Effector CD4-positive, alpha-beta T cell (primary cell): ENCODE measurements around the gene RNF225. TPM values are rescaled to one million over a fixed set of nuclear protein-coding genes. Genes with fewer than 3 reads are reported as not detected.
"Not testable (repeated sequence)": the region's sequence is repeated elsewhere in the genome, so short reads cannot be mapped to it uniquely, and the experiment has no call there.

ENCODE experiments used
- DNase-seq: peaks from one replicate; pipeline ENCODE4 v3.0.0-alpha.2; 2020
- total RNA-seq: gene quantifications from one replicate; lab custom pipeline; 2026; lab: John Stamatoyannopoulos, UW

Gene RNF225
- not detected for total RNA-seq

DNA sequence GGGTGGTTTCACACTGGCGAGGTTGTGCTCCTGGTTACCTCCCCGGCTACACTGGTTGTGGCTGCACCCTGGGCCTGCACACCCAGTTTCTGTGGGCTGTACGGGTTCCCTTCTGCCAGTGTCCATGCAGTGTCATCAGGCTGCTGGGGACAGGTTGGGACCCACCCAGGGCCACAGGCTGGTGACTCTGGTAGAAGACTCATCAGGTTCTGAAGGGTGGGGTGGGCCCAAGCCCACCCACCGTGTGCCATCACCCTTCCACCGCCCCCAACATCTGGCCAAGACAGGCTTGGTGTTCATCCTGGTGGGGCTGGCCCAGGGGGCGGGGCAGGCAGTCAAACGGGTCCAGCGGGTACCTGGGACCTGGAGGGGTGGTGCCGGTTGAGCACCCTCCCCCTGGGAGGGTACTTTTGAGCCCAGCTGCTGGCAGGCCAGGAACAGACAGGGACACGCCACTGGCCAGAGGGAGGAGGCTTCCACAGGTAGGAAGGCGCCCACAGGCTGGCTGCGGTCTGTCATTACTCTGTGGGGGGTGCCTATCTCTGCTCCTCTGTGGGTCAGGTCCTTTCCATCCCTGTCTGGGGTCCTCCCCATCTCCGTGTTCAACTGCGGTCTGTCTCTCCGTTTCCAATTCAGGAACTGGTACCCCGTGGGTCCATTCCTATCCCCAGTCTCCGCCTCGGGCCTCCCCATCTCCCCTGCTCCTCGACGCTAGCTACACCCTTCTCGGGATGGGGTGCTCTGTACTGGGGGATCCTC lies at the start of gene RNF225:
RNF225 (plus strand) TSS at position 437 of the 759 bp plus-strand sequence. CDS start 434 bp downstream, outside the sequence.
- DNase-seq = no peak

DNA sequence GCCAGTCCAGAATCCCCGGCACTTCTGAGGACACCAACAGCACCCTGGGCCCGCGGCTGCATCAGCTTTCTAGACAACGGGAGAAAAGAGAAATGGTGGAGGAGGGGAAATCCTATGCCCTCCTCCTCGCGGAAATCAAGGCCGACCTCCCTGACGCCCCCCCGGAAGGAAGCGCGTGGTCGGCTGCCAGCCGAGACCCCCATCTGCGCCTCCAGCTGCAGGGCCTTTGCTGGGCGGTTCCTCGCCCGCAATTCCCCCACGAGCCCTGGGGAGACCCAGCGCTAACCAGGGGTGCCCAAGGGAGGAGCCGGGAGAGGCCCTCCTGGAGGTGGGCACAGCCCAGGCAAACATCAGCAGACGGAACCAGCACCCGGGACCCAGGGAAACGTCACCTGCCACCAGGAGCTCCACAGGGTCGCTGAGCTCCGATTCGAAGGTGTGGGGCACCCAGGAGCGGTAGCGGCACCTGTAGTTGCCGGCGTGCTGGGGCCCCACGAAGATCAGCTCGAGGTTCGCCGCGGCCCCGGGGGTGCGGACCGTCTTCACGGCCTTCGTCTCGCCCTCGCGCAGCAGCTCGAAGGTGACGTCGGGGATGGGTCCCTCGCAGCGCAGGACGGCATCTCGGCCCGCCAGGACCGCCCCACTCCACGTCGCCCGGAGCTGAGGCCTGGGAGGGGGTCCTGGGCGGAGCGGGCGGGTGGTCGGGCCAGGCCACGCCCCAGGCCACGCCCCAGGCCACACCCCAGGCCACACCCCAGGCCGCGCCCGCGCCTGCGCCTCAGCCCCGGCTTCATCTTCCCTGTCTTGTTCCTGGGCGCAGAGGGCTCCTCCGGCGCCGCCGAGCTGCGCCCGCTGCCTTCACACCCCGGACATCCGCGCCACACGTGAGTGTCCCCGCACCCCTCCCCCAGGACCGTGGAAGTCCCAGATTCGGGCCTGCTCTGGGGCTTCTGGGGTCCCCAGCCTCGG lies 48.2 kb upstream of the RNF225 start:
- peak; percentile 43 for DNase-seq

GRCh38 chr19:58348080-58348479 lies 47.4 kb upstream of the RNF225 start:
- DNase-seq = not testable (repeated sequence)

DNA sequence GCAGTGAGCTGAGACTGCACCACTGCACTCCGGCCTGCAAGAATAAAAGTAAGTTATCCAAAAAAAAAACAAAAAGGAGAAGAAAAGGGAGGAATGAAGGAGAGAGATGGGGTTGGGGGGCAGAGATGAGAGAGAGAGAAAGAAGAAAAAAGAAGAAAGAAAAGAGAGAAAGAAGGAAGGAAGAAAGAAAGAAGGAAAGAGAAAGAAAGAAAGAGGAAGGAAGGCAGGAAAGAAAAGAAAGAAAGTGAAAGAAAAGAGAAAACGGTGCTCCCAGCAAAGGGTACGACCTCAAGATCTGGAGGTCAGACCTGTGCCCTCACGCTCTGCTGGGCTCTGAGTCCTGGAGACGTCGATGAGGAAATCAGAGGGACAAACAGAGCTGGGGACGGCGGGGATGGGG lies 45.9 kb upstream of the RNF225 start:
- no peak for DNase-seq

DNA sequence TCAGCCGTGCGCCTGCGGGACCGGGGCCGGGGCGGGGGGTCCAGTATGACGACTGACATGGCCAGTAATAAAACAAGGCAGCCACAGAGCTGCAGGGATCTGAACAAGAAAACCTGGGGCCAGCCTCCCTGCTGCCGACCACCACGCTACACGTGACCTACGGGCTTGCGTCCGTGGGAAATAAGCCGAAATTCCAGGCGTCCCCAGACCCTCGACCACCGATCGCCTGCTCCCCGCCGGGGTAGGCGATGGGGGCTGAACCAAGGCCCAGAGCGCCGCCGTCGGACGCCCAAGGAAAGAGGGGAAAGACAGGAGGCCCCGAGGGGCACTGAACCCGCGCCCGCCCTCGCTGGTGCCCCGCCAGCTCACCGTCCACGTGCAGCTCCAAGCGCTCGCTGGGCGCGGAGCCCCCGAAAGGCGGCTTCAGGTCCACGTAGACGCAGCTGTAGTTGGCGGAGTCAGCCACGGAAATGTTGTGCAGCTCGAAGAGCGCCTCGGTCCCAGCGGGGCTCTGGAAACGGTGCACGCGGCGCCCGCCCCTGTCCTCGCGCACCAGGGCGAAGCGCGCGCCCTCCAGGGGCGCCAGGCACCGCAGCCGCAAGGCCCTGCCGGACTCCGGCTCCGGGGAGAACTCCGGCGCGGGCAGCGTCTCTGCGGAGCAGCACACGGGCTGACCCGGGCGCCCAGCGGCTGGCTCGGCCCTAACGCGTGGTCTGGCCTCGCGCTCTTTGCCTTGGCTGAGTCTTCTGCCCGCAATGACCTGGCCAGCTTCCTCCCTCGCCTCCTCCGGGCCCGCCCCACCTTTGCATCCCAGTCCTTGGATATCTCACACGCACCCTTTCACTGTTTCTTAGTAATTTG lies 45.2 kb upstream of the RNF225 start:
- no peak for DNase-seq

DNA sequence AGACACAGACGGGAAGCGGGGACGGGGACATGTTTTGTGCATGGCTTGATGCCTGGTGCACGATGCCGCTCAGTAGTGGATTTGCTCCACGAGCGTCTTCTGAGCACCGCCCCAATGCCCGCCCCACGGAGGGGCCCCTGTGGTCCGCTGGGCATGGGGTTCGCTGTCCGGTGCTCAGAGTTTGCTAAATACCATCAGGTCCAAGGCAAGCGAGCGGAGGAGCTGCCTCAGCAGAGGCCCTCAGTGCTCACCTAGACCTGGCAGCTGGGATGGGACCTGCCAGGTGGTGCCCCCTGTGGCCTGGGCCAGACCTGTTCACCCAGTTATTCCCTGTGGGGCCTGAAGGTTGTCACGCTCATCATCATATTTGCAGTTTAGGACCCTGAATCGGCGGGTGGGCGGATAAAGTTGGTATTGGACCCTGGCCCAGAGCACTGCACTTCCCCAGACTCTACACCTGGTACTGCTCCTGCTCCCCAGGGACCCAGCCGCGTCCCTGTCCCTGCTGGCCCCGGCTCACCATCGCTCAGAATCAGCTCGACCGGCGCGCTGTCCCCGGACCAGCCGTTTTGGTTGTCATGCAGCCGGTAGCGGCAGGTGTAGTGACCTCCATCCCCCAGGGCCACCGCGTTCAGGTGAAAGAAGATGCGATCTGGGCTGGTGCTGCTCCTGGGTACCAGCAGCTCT lies 44.4 kb upstream of the RNF225 start:
- DNase-seq = no peak

DNA sequence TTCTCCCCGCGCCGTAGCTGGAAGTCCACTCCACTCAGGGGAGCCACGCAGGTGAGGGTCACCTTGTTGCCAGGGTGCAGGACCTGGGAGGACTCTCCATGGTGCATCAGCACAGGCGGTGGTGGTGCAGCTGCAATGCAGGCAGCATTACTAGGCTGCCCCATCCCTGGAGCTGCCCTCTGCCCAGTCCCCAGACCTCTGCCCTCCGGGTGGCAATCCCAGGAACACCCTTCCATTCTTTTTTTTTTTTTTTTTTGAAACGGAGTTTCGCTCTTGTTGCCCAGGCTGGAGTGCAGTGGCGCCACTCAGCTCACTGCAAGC lies 43.9 kb upstream of the RNF225 start:
- DNase-seq = no peak

DNA sequence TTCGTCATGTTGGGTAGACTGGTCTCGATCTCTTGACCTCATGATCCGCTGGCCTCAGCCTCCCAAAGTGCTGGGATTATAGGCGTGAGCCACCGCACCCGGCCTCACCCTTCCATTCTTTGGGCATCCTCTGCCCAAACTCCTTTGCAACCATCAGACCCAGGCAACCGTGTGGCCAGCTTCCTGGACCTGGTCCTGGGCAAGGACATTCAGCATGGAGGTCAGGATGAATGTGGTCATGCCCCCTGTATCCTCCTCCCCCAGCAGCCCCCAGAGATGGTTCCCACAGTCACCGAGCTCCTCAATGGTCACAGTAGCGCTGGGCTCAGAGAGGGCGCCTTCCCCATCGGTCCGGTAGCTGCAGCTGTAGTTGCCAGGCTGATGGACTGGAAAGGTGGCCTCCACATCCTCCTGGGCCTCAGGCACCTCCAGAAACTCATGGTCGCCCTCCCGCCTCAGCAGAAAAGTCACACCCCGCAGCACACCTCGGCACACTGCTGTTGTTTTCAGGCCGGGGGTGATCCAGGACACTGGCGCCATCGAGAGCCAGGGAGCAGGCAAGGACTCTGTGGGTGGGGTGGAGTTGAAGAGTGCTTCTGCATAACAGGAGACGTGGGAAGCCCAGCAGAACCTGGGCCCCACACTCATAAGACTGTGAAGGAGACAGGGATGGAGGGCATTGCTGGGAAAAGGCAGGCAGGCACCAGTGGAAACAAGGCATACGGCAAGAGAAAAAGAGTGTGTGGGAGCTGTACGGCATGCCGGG lies 43.3 kb upstream of the RNF225 start:
- DNase-seq = no peak

DNA sequence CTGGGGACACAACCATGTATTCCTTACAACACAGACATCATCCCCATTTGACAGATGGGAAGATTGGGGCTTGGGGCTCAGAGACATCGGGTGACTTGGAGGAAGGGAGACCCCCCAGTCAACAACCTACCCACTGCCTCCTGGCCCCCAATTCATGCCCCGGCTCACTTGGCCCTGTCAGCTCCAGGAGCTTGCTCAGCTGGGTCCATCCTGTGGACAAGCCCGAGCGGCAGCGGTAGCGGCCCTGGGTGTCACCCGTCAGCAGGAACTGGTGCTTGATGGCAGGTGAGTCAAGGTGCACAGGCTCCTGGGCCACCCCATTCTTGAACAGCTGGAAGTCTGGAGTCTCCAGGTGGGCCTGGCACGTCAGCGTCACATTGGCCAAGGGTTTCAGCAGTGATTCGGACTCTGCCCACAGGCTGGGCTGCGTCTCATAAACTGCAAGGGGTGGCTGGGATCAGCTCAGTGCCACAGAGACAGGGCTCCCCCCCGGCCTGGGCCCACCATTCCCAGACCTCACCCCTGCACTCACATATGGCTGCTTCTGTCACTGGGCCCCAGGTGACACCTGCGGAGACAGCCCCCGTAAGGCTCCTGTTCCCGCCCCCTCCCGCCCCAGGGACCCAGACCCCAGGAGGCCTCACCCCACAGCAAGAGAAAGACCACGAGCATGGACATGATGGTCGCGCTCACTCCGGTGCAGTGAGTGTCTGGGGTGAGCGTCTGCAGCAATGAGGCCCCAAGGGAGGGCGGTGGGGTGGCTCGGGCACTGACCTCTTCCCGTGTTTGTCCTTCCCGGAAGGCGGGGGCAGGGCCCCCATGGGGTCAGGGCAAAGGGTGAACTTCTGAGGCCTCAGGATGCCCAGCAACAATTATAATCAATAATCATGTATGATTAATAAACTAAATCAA lies 42.4 kb upstream of the RNF225 start, which contains the start of gene A1BG:
A1BG (minus strand) TSS at position 733 of the 912 bp plus-strand sequence; CDS start at position 678, 55 bp downstream.
- DNase-seq = no peak

DNA sequence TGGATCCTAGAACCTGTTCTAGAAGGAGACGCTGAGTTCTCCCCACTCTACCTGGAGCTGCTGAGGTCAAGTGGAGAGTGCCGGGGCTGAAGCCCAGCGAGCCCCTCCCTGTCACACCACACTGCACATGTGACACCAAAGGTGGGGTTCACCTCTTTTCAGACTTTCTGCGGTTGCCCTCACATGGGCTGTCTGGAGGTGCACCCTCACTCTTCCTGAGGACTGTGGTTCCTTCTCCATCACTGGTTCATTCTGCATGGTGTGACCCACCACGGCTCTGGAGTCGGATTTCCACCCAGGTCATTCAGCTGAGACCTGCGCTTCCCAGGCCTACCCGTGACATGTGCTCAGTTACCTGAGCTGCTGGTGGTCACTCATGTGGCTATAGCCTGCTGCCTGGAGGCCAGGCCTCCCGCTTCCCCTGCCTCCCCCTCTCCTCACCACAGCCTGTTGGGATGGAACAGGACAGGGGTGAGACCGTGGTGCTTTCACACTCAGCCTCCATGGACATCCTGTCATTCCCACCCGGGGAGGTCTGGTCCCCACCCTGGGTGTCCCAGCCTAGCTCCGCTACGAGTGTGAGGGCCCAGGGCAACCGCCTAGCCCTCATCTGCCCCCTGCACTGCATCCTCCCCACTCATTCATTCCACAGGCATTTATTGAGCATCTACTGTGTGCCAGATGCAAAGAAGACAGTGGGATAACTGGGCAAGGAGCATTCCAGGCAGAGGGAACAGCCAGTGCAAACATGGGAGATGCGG lies 41.6 kb upstream of the RNF225 start:
- no peak for DNase-seq

- DNase-seq = no peak
Observed at GRCh38 chr19:58354478-58355030, 40.9 kb upstream of the RNF225 start.

GRCh38 chr19:58355215-58355796 lies 40.1 kb upstream of the RNF225 start:
- DNase-seq = no peak

DNA sequence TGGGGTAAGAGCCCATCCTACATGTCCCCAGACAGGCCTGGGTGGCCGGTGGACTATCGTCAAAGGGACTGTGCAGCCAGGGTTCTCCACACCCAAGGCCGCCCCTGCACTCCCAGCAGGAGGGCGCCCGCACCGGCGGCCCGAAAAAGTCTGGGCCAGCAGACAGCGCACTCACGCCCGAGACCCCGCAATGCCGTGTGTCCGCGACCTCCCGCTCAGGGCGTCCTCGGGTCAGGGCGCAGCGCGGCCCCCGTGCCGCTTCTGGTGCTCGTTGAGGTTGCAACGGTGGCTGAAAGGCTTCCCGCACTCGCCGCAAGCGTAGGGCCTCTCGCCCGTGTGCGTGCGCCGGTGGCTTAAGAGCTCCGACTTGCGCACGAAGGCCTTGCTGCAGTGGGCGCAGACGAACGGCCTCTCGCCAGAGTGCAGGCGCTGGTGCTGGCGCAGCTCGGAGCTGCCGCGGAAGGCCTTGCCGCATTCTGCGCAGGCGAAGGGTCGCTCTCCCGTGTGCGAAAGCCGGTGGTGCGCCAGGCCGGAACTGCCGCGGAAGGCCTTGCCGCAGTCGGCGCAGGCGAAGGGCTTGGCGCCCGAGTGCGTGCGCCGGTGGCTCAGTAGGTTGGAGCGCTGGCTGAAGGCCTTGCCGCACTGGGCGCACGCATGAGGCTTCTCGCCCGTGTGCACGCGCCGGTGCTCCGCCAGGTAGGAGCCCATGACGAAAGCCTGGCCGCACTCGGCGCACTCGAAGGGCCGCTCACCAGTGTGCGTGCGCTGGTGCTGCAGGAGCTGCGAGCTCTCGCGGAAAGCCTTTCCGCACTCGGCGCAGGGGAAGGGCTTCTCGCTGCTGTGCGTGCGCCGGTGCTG lies 39.3 kb upstream of the RNF225 start:
- DNase-seq = no peak

DNA sequence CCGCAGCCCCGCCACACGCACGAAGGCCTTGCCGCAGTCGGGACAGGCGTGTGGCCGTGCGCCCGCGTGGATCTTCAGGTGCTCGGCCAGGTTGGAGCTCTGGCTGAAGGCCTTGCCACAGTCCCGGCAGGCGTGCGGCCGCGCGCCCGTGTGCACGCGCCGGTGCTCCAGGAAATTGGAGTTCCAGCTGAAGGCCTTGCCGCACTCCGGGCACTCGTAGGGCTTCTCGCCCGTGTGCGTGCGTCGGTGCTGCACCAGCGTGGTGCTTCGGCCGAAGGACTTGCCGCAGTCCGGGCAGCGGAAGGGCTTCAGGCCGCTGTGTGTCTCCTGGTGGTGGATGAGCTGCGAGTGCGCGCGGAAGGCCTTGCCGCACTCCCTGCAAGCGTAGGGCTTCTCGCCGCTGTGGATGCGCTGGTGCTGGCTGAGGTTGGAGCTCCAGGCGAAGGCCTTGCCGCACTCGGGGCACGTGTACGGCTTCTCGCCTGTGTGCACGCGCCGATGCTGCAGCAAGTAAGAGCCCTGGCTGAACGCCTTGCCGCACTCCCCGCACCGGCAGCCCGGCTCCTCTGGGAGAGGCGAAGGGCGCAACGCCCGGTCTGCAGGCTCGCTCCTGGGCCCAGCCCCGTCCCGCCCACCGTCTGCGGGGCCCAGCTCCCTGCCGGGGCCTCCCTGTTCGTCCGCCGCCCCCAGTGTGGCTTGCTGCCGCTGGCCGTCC lies 38.5 kb upstream of the RNF225 start:
- DNase-seq = no peak

GRCh38 chr19:58357481-58358145 lies 37.8 kb upstream of the RNF225 start:
- no peak for DNase-seq

DNA sequence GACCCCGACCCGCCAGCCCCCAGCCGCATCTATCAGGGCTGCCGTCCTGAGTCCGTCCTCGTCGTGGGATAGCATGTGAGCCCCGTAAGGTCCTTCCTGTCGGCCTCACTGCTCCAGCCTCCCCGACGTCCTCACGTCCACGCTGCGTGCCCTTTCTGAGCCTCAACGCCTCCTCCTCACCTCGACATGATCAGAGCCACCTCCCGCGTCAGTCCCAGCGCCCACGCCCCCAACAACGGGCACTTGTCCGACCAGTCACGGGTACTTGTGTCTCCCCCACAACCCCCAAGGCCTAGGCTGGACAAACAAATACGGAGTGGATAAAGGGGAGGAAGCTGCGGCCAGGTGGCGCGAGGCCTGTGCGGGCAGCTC lies 33.6 kb upstream of the RNF225 start:
- no peak for DNase-seq
